SK-N-MC (cell line): Measurements from ENCODE around the gene ZCCHC3.

Source experiments
- DNase-seq: peaks from one replicate; pipeline ENCODE4 v3.0.0-alpha.2; 2011; ENCODE audit warnings: low read depth, low spot score
- H3K27ac ChIP-seq: fragments of 200-600 bp; sonication (generic); 2 replicates; pipeline ENCODE4 v1.5.1; 2016; ENCODE audit warnings: mixed run types
- H3K36me3 ChIP-seq: fragments of 200-600 bp; sonication (generic); 2 replicates; pipeline ENCODE4 v1.6.1; 2017; ENCODE audit warnings: antibody characterized with exemption, low read length, mixed read lengths; ENCODE audit not compliant: insufficient read depth
- H3K4me3 ChIP-seq: fragments of 200-600 bp; sonication (generic); 2 replicates; pipeline ENCODE4 v1.5.1; 2016
- H3K9ac ChIP-seq: fragments of 200-600 bp; sonication (generic); 2 replicates; pipeline ENCODE4 v1.8.0; 2017; ENCODE audit warnings: mixed run types, mixed read lengths; ENCODE audit not compliant: insufficient read length
- H3K9me3 ChIP-seq: fragments of 200-600 bp; sonication (generic); 2 replicates; pipeline ENCODE4 v1.6.1; 2017; ENCODE audit warnings: low read depth, mild to moderate bottlenecking, antibody characterized with exemption, low read length, moderate library complexity, mixed read lengths
- EZH2 ChIP-seq: fragments of 200-600 bp; sonication (generic); IDR thresholded peaks from one replicate; pipeline ENCODE4 v1.6.1; 2017; ENCODE audit warnings: antibody characterized with exemption
- FOXP2 ChIP-seq: optimal IDR thresholded peaks from 2 replicates; pipeline ENCODE3; 2011; ENCODE audit warnings: mild to moderate bottlenecking, moderate library complexity; ENCODE audit not compliant: insufficient read depth; ENCODE audit errors: extremely low read length, control extremely low read depth
- POLR2AphosphoS5 ChIP-seq: IDR thresholded peaks from 2 replicates; pipeline ENCODE4 v1.6.1; 2012; ENCODE audit warnings: mild to moderate bottlenecking, low read depth, low read length, borderline replicate concordance

Gene ZCCHC3

GRCh38 chr20:289693-290083, 7.7 kb upstream of the ZCCHC3 start:
- DNase-seq: no peak
- Histone ChIP-seq H3K9me3 (no peaks in the 10 kb centered on the region), H3K9ac (peak overlapping the region; percentile 88), H3K27ac (peak overlapping the region; percentile 75), H3K4me3 (peak overlapping the region; percentile 95), H3K36me3 (no peaks in the 10 kb centered on the region)
- TF ChIP-seq FOXP2: no peak
- TF ChIP-seq EZH2: no peak
- no peak for TF ChIP-seq POLR2AphosphoS5

GRCh38 chr20:290084-290831, 7.1 kb upstream of the ZCCHC3 start, which contains the start of gene C20orf96:
C20orf96 (minus strand) TSS chr20:290750; CDS start chr20:290610, 140 bp downstream.
- no peaks in the 10 kb centered on the region for H3K9me3 ChIP-seq
- peak within 1 kb of the TSS; percentile 88 for H3K9ac ChIP-seq
- H3K36me3 ChIP-seq: no peaks in the 10 kb centered on the region
- peak within 1 kb of the TSS; percentile 95 for H3K4me3 ChIP-seq
- peak within 1 kb of the TSS; percentile 75 for H3K27ac ChIP-seq
- TF ChIP-seq POLR2AphosphoS5: peak; percentile 77
- TF ChIP-seq EZH2: no peak
- peak; percentile 67 for DNase-seq

- no peak for DNase-seq
- TF ChIP-seq POLR2AphosphoS5: no peak
- no peak for TF ChIP-seq EZH2
- no peak for TF ChIP-seq FOXP2
- no peak overlapping the region for H3K27ac ChIP-seq
- no peak overlapping the region for H3K4me3 ChIP-seq
- H3K36me3 ChIP-seq: peaks cover 1% of the 10 kb centered on the region; the same call in 1 of the 2 replicates
- H3K9me3 ChIP-seq: no peaks in the 10 kb centered on the region
- no peak overlapping the region for H3K9ac ChIP-seq
Observed at GRCh38 chr20:294602-295001, 2.8 kb upstream of the ZCCHC3 start.

GRCh38 chr20:295804-296203, 1.6 kb upstream of the ZCCHC3 start:
- Histone ChIP-seq H3K27ac (no peak overlapping the region), H3K9ac (no peak overlapping the region), H3K9me3 (no peaks in the 10 kb centered on the region), H3K36me3 (peaks cover 9% of the 10 kb centered on the region; the same call in 1 of the 2 replicates), H3K4me3 (no peak overlapping the region)
- DNase-seq: no peak
- TF ChIP-seq FOXP2: no peak
- no peak for TF ChIP-seq EZH2
- no peak for TF ChIP-seq POLR2AphosphoS5

- Histone ChIP-seq H3K4me3 (peak overlapping the region; percentile 99), H3K9me3 (no peaks in the 10 kb centered on the region), H3K36me3 (peaks cover 9% of the 10 kb centered on the region; the same call in 1 of the 2 replicates), H3K9ac (peak overlapping the region; percentile 97), H3K27ac (peak overlapping the region; percentile 92)
- peak; percentile 41; the same call in 1 of the 2 replicates for TF ChIP-seq POLR2AphosphoS5
- no peak for TF ChIP-seq EZH2
- DNase-seq: no peak
Observed at GRCh38 chr20:297925-298775, 780 bp downstream of the ZCCHC3 start.

GRCh38 chr20:298776-299391, 1.5 kb downstream of the ZCCHC3 start:
- H3K4me3 ChIP-seq: peak overlapping the region; percentile 99
- no peaks in the 10 kb centered on the region for H3K9me3 ChIP-seq
- H3K9ac ChIP-seq: peak overlapping the region; percentile 97
- DNase-seq: no peak
- H3K27ac ChIP-seq: 0 out of 2 replicates have a peak overlapping the region, but pooled peaks have one; percentile 77
- TF ChIP-seq POLR2AphosphoS5: no peak
- TF ChIP-seq EZH2: no peak
- no peak for TF ChIP-seq FOXP2
- peaks cover 9% of the 10 kb centered on the region; the same call in 1 of the 2 replicates for H3K36me3 ChIP-seq

- Histone ChIP-seq H3K9me3 (no peaks in the 10 kb centered on the region), H3K27ac (peak overlapping the region; percentile 77), H3K4me3 (peak overlapping the region; percentile 99), H3K9ac (peak overlapping the region; percentile 41), H3K36me3 (peaks cover 9% of the 10 kb centered on the region; the same call in 1 of the 2 replicates)
- DNase-seq: no peak
- TF ChIP-seq EZH2 (no peak), FOXP2 (no peak), POLR2AphosphoS5 (no peak)
Observed at GRCh38 chr20:300345-300990, 3.1 kb downstream of the ZCCHC3 start.
